Spleen (tissue), 7 donors: ENCODE results near the gene HSD11B1L.
"Not testable (repeated sequence)": the region's sequence is repeated elsewhere in the genome, so short reads cannot be mapped to it uniquely, and the experiment has no call there.

Experiments used
- POLR2AphosphoS5 ChIP-seq, 3 donors: sonication (generic); formaldehyde crosslinking; IDR thresholded peaks; one replicate each; pipeline ENCODE4 v1.5.1; 2017; ENCODE audit warnings: antibody characterized with exemption in 3 of 3
- TF ChIP-seq, protein P1 (sequence below), 11 experiments: fragments of 200-600 bp in 7 of 11; fragments of 450-650 bp in 4 of 11; sonication (generic) in 4 of 11; IDR thresholded peaks in 8 of 11; conservative IDR thresholded peaks in 3 of 11; 1 replicate in 7 of 11; 2 replicates in 4 of 11; pipeline versions ENCODE4 v1.4.0 to v1.8.0; 2016 to 2021; ENCODE audit warnings: antibody characterized with exemption in 11 of 11, inconsistent platforms in 4 of 11, mild to moderate bottlenecking in 1 of 11
- donor health status: DM: no; HTN: no; CAD: no; lungs with moderate emphysema.
- donor health status: DM: no; HTN: no; CAD: no.
- donor health status: DM: no; HTN: no; CAD: no.

GRCh38 chr19:5702053-5702410 lies 21.2 kb downstream of the HSD11B1L start:
- TF ChIP-seq, protein P1, sequence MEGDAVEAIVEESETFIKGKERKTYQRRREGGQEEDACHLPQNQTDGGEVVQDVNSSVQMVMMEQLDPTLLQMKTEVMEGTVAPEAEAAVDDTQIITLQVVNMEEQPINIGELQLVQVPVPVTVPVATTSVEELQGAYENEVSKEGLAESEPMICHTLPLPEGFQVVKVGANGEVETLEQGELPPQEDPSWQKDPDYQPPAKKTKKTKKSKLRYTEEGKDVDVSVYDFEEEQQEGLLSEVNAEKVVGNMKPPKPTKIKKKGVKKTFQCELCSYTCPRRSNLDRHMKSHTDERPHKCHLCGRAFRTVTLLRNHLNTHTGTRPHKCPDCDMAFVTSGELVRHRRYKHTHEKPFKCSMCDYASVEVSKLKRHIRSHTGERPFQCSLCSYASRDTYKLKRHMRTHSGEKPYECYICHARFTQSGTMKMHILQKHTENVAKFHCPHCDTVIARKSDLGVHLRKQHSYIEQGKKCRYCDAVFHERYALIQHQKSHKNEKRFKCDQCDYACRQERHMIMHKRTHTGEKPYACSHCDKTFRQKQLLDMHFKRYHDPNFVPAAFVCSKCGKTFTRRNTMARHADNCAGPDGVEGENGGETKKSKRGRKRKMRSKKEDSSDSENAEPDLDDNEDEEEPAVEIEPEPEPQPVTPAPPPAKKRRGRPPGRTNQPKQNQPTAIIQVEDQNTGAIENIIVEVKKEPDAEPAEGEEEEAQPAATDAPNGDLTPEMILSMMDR (IDR thresholded peaks at IDR 0.05 in 8 of 11, conservative IDR thresholded peaks at IDR 0.05 in 3 of 11), result not testable (repeated sequence)
- not testable (repeated sequence) for TF ChIP-seq POLR2AphosphoS5 (IDR thresholded peaks at IDR 0.05)
